GM21526 (cell line): Measurements from ENCODE around the gene NEK10.
"Not testable (repeated sequence)": the region's sequence is repeated elsewhere in the genome, so short reads cannot be mapped to it uniquely, and the experiment has no call there.

Source experiments
- ATAC-seq: cut with Tn5 transposase; IDR thresholded peaks from one replicate; pipeline ENCODE4 v1.9.1; 2021; ENCODE audit warnings: moderate library complexity; ENCODE audit not compliant: unreplicated experiment, low FRiP score

The NEK10 gene

DNA sequence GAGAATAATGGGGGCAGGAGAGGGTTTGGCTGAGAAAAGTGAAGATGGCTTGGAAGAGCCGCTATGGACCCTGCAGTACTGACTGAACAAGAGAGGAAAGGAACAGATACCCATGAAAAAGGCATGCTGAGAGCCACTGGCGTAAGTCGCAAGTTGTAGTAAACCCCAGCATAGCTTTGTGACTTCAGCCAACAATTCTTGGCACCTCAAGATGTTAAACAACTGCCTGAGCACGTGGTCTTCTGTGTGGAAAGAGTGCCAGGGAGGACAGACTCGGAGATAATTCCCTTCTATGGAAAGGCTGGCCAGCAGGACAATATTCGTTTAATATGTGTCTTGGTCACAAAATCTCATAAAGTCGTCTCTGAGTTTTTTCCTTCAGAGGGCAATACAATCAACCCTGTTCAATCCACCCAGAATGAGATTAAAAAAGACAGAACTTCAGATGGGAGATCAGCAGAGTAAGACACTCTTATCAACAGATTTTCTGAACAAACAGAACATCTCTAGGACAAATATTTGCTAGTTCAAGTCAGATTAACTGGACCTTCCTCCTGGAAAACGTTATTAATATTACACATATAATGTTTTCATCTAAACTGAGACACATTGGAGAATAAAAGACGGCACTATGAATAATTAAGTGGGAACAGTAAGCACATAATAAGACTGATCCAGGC, 49.2 kb downstream of the NEK10 start:
- no peak for ATAC-seq

DNA sequence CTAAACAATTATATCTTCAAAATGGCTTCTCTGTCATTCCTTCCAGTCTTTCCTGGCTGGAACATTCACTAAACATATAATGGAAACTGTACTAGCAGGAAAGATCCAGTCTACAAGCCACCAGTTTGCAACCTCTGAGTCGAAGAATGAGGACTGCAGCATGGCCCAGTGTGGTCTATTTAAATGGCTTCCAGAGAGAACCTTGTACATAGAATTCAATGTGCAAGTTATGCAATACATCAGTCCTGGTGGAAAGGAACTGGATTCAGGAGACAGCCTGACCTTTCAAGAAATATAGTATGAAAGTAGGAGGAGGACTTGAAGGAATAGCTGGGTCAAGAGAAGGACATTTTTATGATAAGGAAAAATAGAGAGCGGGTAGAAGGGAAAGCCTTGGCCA, 49.9 kb downstream of the NEK10 start:
- ATAC-seq: no peak

GRCh38 chr3:27317096-27317495, 52.1 kb downstream of the NEK10 start:
- ATAC-seq: no peak

- ATAC-seq: no peak
Measured at GRCh38 chr3:27315003-27315402, 54.2 kb downstream of the NEK10 start.

DNA sequence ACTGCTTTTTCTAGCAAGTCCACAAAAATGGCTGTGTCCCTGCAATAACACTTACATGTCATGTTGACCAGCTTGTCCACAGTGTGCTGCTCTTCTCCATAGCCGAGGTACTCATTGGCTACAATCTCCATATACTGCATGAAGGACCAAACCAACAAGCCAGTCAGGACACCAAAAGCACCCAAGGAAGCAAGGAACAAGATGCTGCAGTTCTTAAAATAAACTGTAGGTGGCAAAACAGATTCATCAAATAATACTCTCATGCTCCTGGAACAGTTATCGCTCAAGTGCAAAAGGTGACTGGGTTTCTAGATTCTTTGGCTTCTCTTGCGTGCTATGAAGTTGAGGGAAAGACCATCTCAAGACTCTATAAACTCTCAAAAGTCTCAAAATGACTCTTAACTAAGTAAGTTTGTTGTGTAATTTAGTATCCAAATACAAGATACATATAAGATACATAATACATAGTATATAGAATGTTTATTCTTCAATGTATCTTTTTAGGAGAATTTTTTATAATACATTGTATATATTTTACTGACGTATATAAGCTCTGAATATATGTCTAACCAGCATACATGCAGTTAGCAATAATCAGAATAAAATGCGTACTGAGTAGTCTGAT, 57.0 kb downstream of the NEK10 start:
- peak; percentile 97 for ATAC-seq

DNA sequence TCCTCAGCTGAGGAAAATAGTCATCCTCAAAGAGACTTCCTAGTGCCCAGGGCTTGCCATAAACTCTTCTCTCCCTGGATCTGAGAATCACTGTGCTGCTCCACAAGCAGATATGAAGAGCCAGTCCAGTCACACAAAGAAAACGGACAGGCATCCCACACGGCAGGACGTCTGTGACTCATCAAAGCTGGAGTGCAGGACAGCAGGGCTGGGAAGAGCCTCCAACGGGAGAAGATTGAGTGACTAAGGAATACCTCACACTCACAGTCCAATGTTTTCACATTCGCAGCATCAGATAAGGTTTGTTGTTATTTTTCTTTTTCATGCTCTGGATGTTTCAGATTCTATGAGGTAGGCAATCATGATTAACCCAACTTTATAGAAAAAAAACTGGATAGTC, 57.8 kb downstream of the NEK10 start:
- ATAC-seq: no peak

- no peak for ATAC-seq
Measured at GRCh38 chr3:27310688-27311087, 58.5 kb downstream of the NEK10 start.

GRCh38 chr3:27307566-27307965, 61.6 kb downstream of the NEK10 start:
- no peak for ATAC-seq

DNA sequence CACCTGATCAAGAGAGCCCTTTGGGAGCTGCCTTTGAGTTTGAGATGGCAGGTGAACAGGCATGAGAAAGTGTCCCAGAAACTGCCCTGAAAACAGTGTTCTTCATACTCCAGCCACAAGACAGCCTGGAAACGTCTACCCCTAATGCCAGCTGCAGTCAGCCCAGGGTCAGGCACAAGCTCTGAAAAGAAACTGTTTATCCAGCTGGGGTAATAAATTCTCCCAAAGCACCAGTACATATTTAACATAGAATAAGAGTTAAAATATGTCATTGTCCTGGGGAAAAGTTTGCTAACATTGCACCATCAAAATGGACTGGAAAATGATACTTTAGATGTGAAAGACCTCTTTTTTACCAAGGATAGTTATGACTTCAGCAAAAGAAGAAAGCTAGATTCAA, 66.3 kb downstream of the NEK10 start:
- no peak for ATAC-seq

DNA sequence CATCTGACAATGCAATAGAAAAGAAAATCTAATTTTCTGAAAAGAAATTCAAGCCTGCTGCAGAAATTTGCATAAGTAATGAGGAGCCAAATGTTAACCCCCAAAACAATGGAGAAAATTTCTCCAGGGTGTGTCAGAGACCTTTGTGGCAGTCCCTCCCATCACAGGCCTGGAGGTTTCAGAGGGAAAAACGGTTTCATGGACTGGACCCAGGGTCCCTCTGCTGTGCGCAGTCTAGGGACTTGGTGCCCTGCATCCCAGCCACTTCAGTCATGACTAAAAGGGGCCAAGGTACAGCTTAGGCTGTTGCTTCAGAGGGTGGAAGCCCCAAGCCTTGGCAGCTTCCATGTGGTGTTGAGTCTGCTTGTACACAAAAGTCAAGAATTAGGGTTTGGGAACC, 70.2 kb downstream of the NEK10 start:
- ATAC-seq: not testable (repeated sequence)

- ATAC-seq: no peak
Measured at GRCh38 chr3:27293939-27294338, 75.2 kb downstream of the NEK10 start.

DNA sequence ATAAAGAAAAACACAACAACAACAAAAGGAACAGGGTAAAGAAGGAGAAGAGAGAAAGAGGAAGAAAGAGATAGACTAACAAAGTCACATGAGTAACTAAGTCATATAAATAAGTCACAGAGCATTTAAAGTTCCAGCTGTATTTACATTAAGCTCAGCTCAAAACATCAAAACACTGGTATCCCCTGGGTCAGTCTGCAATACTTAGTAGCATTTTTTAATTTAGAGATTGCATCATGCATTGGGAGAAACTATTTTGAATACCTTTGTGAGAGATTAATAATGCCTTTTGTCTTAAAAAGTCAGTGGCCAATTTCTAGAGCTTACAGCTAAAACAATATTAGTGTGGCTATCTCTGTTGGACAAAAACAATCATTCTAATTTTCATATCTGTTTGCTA, 78.4 kb downstream of the NEK10 start:
- no peak for ATAC-seq

DNA sequence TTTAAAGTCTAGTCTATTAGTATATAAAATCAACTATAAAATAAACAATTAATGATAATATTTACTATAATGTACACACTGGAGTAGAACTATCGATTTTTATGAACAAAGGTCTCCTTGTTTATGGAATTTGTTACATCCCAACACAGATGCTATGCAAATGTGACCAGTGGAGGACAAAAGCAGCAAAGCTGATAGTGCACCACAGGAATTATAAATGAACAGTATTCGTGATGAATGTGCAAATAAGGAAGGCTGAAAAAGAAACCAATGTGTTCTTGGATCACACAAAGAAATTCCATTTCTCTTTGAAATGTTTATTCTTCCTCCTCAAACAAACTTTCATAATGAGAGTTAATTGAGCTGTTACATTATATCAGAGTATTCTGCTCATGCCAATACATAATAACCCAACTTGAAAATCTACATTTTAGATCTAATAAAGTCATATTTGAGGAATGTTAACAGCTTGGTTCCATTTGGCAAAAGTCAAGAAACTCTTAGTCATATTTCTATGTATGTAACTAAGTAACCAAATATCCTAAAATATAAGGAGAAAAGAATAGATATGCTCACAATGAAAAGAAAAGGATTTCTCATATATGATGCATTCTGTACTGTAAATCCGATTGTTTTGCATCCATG, 79.3 kb downstream of the NEK10 start:
- ATAC-seq: no peak

- no peak for ATAC-seq
Measured at GRCh38 chr3:27287052-27287451, 82.1 kb downstream of the NEK10 start.

DNA sequence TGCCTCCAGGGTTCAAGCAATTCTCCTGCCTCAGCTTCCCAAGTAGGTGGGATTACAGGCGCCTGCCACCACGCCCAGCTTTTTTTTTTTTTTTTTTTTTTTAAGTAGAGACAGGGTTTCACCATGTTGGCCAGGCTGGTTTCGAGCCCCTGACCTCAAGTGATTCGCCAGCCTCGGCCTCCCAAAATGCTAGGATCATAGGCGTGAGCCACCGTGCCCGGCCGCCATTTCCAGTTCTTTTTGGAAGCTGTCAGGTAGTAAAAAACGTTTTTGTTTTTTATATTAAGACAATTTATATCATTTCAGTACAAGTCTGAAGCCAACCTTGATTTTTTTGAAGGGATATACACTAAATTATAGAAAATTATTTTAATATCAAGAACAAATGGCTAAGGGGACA, 82.7 kb downstream of the NEK10 start:
- not testable (repeated sequence) for ATAC-seq

DNA sequence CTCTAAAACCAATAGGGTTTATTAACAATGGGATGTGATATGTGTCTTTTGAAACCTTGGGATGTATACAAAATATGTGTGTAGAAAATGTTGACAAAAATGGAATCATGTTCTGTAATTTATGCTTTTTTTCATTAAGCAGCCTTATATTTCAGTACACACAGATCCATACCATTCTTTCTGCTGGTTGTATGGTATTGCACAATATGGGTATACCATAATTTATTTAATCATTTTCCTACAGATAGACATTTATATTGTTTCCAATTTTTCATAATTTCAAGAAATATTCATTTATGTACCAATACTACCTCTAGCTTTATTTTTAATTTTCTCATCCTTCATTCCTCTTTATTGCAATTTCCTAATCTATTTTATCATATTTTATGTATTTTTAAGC, 83.5 kb downstream of the NEK10 start:
- ATAC-seq: no peak

DNA sequence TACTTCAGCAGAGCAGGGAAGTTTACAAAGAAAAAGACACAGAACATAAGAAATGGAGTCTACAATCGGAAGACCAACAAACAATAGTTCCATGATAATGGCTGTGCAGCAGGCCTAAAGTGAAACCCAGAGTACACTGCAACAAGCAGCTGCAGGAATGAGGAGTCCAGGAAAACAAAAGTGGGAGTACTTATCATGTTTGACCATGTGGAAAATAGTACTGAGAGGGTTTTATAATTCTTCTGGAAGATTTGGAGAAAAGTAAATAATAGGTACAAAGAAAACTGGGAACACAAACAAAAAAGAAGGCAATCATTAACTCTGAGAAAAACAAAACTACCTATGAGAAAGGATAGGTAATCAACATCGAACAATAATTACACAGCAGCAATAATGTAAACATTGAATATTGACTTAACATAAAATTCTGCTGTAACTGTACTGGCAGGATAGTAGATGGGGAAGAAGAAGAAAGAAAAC, 87.5 kb downstream of the NEK10 start:
- no peak for ATAC-seq

- ATAC-seq: no peak
Measured at GRCh38 chr3:27279123-27279522, 90.1 kb downstream of the NEK10 start.

GRCh38 chr3:27278383-27279055, 90.7 kb downstream of the NEK10 start:
- no peak for ATAC-seq

DNA sequence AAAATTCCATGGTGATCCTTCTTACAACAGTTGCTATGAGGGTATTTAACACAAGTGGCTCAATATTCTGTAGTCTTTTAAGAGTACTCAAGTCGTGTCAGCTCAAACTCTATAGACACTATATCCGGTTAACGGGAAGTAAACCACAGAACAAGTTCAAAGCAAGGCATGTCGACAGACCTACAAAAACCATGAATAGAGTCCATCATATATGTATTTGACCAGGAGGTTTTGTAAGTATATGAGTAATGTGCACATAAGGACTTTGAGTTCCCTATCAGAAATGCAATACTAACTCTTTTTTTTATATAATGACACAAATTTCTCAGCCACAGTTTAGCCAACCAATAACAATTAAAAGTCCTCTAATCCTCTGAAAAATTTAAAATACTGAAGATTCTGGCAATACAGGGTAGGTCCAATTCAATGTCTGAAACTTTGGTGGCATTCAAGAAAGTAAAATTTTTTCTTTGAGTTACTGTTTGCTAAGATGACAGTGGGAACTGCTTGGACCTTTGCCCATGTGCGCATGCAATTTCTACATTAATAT, 93.7 kb downstream of the NEK10 start:
- ATAC-seq: no peak

- no peak for ATAC-seq
Measured at GRCh38 chr3:27271890-27272289, 97.3 kb downstream of the NEK10 start.
